GM19467 (cell line): Measurements from ENCODE around the gene FBXL7.

Experiments
- ATAC-seq: cut with Tn5 transposase; IDR thresholded peaks from one replicate; pipeline ENCODE4 v1.9.1; 2021; ENCODE audit warnings: mild to moderate bottlenecking, moderate library complexity; ENCODE audit not compliant: unreplicated experiment

FBXL7 gene

GRCh38 chr5:15748266-15748665, 248.3 kb downstream of the FBXL7 start:
- ATAC-seq, result no peak

GRCh38 chr5:15752663-15753285, 252.8 kb downstream of the FBXL7 start:
- no peak for ATAC-seq

GRCh38 chr5:15753752-15754151, 253.8 kb downstream of the FBXL7 start:
- ATAC-seq, result no peak

GRCh38 chr5:15757103-15757502, 257.1 kb downstream of the FBXL7 start:
- no peak for ATAC-seq

- no peak for ATAC-seq
These were observed 257.6 kb downstream of the FBXL7 start for GRCh38 chr5:15757619-15758018.

- ATAC-seq, result no peak
These were observed 262.7 kb downstream of the FBXL7 start for GRCh38 chr5:15762668-15763067.

GRCh38 chr5:15763754-15764153, 263.8 kb downstream of the FBXL7 start:
- no peak for ATAC-seq

GRCh38 chr5:15768936-15769335, 269.0 kb downstream of the FBXL7 start:
- no peak for ATAC-seq

- no peak for ATAC-seq
These were observed 272.2 kb downstream of the FBXL7 start for GRCh38 chr5:15772131-15772530.

- ATAC-seq, result no peak
These were observed 274.7 kb downstream of the FBXL7 start for GRCh38 chr5:15774632-15775031.

GRCh38 chr5:15776346-15776745, 276.4 kb downstream of the FBXL7 start:
- ATAC-seq, result no peak

GRCh38 chr5:15783734-15784133, 283.8 kb downstream of the FBXL7 start:
- ATAC-seq, result no peak

GRCh38 chr5:15785531-15785981, 285.6 kb downstream of the FBXL7 start:
- no peak for ATAC-seq

- no peak for ATAC-seq
These were observed 286.3 kb downstream of the FBXL7 start for GRCh38 chr5:15786326-15786725.

GRCh38 chr5:15786884-15787283, 286.9 kb downstream of the FBXL7 start:
- no peak for ATAC-seq

- no peak for ATAC-seq
These were observed 287.7 kb downstream of the FBXL7 start for GRCh38 chr5:15787681-15788080.

GRCh38 chr5:15789642-15790041, 289.7 kb downstream of the FBXL7 start:
- no peak for ATAC-seq

GRCh38 chr5:15790446-15791018, 290.6 kb downstream of the FBXL7 start:
- ATAC-seq, result no peak

- ATAC-seq, result no peak
These were observed 291.3 kb downstream of the FBXL7 start for GRCh38 chr5:15791274-15791673.

- no peak for ATAC-seq
These were observed 291.9 kb downstream of the FBXL7 start for GRCh38 chr5:15791859-15792258.

GRCh38 chr5:15794052-15794985, 294.3 kb downstream of the FBXL7 start:
- no peak for ATAC-seq

- ATAC-seq, result no peak
These were observed 296.1 kb downstream of the FBXL7 start for GRCh38 chr5:15796096-15796495.
